GM18907 (cell line): ENCODE data around the gene RNF135.
"Not testable (repeated sequence)": the region's sequence is repeated elsewhere in the genome, so short reads cannot be mapped to it uniquely, and the experiment has no call there.

ENCODE experiments used
- ATAC-seq: cut with Tn5 transposase; IDR thresholded peaks from one replicate; pipeline ENCODE4 v1.9.1; 2021; ENCODE audit warnings: mild to moderate bottlenecking, moderate library complexity; ENCODE audit not compliant: unreplicated experiment

The RNF135 gene

GRCh38 chr17:30970831-30971567, at the start of gene RNF135:
Gene RNF135 (plus strand): TSS chr17:30971039. CDS start chr17:30971074, 35 bp downstream.
- peak; percentile 66 for ATAC-seq

GRCh38 chr17:30921544-30922196, 49.2 kb upstream of the RNF135 start, which contains the start of gene ADAP2:
Gene ADAP2 (plus strand): TSS chr17:30921945. CDS start chr17:30922015, 70 bp downstream.
- no peak for ATAC-seq

GRCh38 chr17:30922235-30923030, 48.4 kb upstream of the RNF135 start:
- no peak for ATAC-seq

GRCh38 chr17:30924341-30924740, 46.5 kb upstream of the RNF135 start:
- no peak for ATAC-seq

GRCh38 chr17:30926516-30926915, 44.3 kb upstream of the RNF135 start:
- ATAC-seq = no peak

- no peak for ATAC-seq
These were observed 43.1 kb upstream of the RNF135 start for GRCh38 chr17:30927756-30928155.

GRCh38 chr17:30928584-30928983, 42.3 kb upstream of the RNF135 start:
- ATAC-seq = no peak

- ATAC-seq = no peak
These were observed 41.7 kb upstream of the RNF135 start for GRCh38 chr17:30929081-30929633.

GRCh38 chr17:30929861-30930260, 41.0 kb upstream of the RNF135 start:
- not testable (repeated sequence) for ATAC-seq

GRCh38 chr17:30930495-30930894, 40.3 kb upstream of the RNF135 start:
- no peak for ATAC-seq

- ATAC-seq = not testable (repeated sequence)
These were observed 39.3 kb upstream of the RNF135 start for GRCh38 chr17:30931582-30931981.

- no peak for ATAC-seq
These were observed 36.9 kb upstream of the RNF135 start for GRCh38 chr17:30933966-30934365.

GRCh38 chr17:30939051-30939689, 31.7 kb upstream of the RNF135 start:
- no peak for ATAC-seq

GRCh38 chr17:30942308-30943079, 28.3 kb upstream of the RNF135 start:
- ATAC-seq = no peak

- no peak for ATAC-seq
These were observed 23.0 kb upstream of the RNF135 start for GRCh38 chr17:30947796-30948195.

GRCh38 chr17:30950189-30950588, 20.6 kb upstream of the RNF135 start:
- ATAC-seq = no peak

- no peak for ATAC-seq
These were observed 20.0 kb upstream of the RNF135 start for GRCh38 chr17:30950669-30951399.

- no peak for ATAC-seq
These were observed 18.0 kb upstream of the RNF135 start for GRCh38 chr17:30952638-30953393.
